GM23338 (cell line): ENCODE data around the gene B3GALT2. TPM values are rescaled to one million over a fixed set of nuclear protein-coding genes. Genes with fewer than 3 reads are reported as not detected.

Experiments used
- ATAC-seq: fragments of 200-7000 bp; cut with Tn5 transposase; 3 replicates; pipeline ENCODE4 v1.9.1; 2020
- DNase-seq: peaks from one replicate; pipeline ENCODE4 v3.0.0-alpha.2; 2015; ENCODE audit warnings: low spot score
- H2AFZ ChIP-seq: fragments of 200-600 bp; sonication (generic); 2 replicates; pipeline ENCODE4 v1.8.0; 2016; ENCODE audit warnings: antibody characterized with exemption, mild to moderate bottlenecking, moderate library complexity
- H3F3A ChIP-seq: fragments of 200-600 bp; sonication (generic); replicated peaks from 2 replicates; pipeline ENCODE4 v1.8.0; 2017; ENCODE audit warnings: antibody characterized with exemption, mixed run types, low read depth
- H3K27ac ChIP-seq: fragments of 200-600 bp; sonication (generic); 2 replicates; pipeline ENCODE4 v1.6.1; 2016; ENCODE audit warnings: low read depth
- H3K27me3 ChIP-seq: fragments of 200-600 bp; sonication (generic); 2 replicates; pipeline ENCODE4 v1.8.0; 2016; ENCODE audit warnings: mild to moderate bottlenecking, mixed run types, moderate library complexity; ENCODE audit not compliant: insufficient read depth
- H3K36me3 ChIP-seq: fragments of 200-600 bp; sonication (generic); 2 replicates; pipeline ENCODE4 v1.8.0; 2016; ENCODE audit warnings: mild to moderate bottlenecking; ENCODE audit not compliant: insufficient read depth
- H3K4me1 ChIP-seq: fragments of 200-600 bp; sonication (generic); 2 replicates; pipeline ENCODE4 v1.8.0; 2016; ENCODE audit warnings: mild to moderate bottlenecking, moderate library complexity; ENCODE audit not compliant: insufficient read depth
- H3K4me2 ChIP-seq: fragments of 200-600 bp; sonication (generic); 2 replicates; pipeline ENCODE4 v1.7.1; 2017; ENCODE audit warnings: mixed run types
- H3K4me3 ChIP-seq: fragments of 200-600 bp; sonication (generic); 2 replicates; pipeline ENCODE4 v1.6.1; 2016; ENCODE audit warnings: mixed run types
- H3K79me2 ChIP-seq: fragments of 200-600 bp; sonication (generic); replicated peaks from 2 replicates; pipeline ENCODE4 v1.8.0; 2017; ENCODE audit warnings: mild to moderate bottlenecking; ENCODE audit not compliant: insufficient read depth
- H3K9me2 ChIP-seq: fragments of 200-600 bp; sonication (generic); 2 replicates; pipeline ENCODE4 v1.8.0; 2017; ENCODE audit not compliant: insufficient read depth
- H4K20me1 ChIP-seq: fragments of 200-600 bp; sonication (generic); replicated peaks from 2 replicates; pipeline ENCODE4 v1.8.0; 2017; ENCODE audit warnings: mild to moderate bottlenecking; ENCODE audit not compliant: insufficient read depth
- H3K27ac Mint-ChIP-seq: 2 replicates; pipeline ENCODE4 v1.8.0; 2020; ENCODE audit warnings: inconsistent platforms, mild to moderate bottlenecking, moderate library complexity, mixed read lengths
- H3K27me3 Mint-ChIP-seq: 3 replicates; pipeline ENCODE4 v1.8.0; 2022; ENCODE audit warnings: low read depth, mild to moderate bottlenecking, moderate library complexity, mixed read lengths, inconsistent platforms; ENCODE audit not compliant: insufficient read depth, poor library complexity
- H3K36me3 Mint-ChIP-seq: 3 replicates; pipeline ENCODE4 v1.8.0; 2021; ENCODE audit warnings: low read depth, mild to moderate bottlenecking, inconsistent platforms, moderate library complexity, mixed read lengths
- H3K4me1 Mint-ChIP-seq: 3 replicates; pipeline ENCODE4 v1.8.0; 2020; ENCODE audit warnings: mild to moderate bottlenecking, inconsistent platforms, mixed read lengths
- H3K4me3 Mint-ChIP-seq: 3 replicates; pipeline ENCODE4 v1.8.0; 2021; ENCODE audit warnings: moderate library complexity, mild to moderate bottlenecking, inconsistent platforms, mixed read lengths
- H3K9me3 Mint-ChIP-seq: 3 replicates; pipeline ENCODE4 v1.8.0; 2020; ENCODE audit warnings: moderate library complexity, mild to moderate bottlenecking, inconsistent platforms, mixed read lengths
- EZH2phosphoT487 ChIP-seq: fragments of 200-600 bp; sonication (generic); IDR thresholded peaks from one replicate; pipeline ENCODE4 v1.8.1; 2018; ENCODE audit warnings: antibody characterized with exemption; ENCODE audit not compliant: unreplicated experiment
- NANOG ChIP-seq: IDR thresholded peaks from 2 replicates; pipeline ENCODE4 v1.6.1; 2016; ENCODE audit warnings: antibody characterized with exemption, borderline replicate concordance
- POLR2AphosphoS5 ChIP-seq: IDR thresholded peaks from 2 replicates; pipeline ENCODE4 v1.6.1; 2016; ENCODE audit warnings: antibody characterized with exemption, low read depth
- STAT1 ChIP-seq: IDR thresholded peaks from one replicate; pipeline ENCODE4 v1.6.1; 2016; ENCODE audit warnings: antibody characterized with exemption; ENCODE audit not compliant: unreplicated experiment
- ZNF114 ChIP-seq: fragments of 250-450 bp; sonication (Bioruptor Pico); IDR thresholded peaks from 2 replicates; pipeline ENCODE4 v1.5.0; 2020; ENCODE audit warnings: mild to moderate bottlenecking, moderate library complexity
- ZNF331 ChIP-seq: fragments of 250-450 bp; sonication (Bioruptor Pico); IDR thresholded peaks from 2 replicates; pipeline ENCODE4 v1.5.0; 2020; ENCODE audit warnings: low read depth, mild to moderate bottlenecking, moderate library complexity
- polyA plus RNA-seq: library from polyadenylated mRNA; unstranded; fragments of >200 nt; fragmentation: Nextera tagmentation; extraction: Ambion mirVana; gene quantifications from 2 replicates; pipeline ENCODE4 v1.2.1, GENCODE V29; 2016
- total RNA-seq: library from RNA; depleted of rRNA; stranded (reverse); fragments of >200 nt; shearing (Covaris generic); gene quantifications from 2 replicates; pipeline ENCODE4 v1.2.3, GENCODE V29; 2014
- TF ChIP-seq, protein P1 (sequence below), 2 experiments: fragments of 200-600 bp in 1 of 2; sonication (generic) in 1 of 2; conservative IDR thresholded peaks; 2 replicates each; pipeline versions ENCODE4 v1.5.1 to v1.6.1; 2016 to 2017; ENCODE audit warnings: antibody characterized with exemption in 2 of 2, low read depth in 2 of 2, mild to moderate bottlenecking in 2 of 2, moderate library complexity in 1 of 2
- TF ChIP-seq, protein P2 (sequence below): IDR thresholded peaks from 2 replicates; pipeline ENCODE4 v1.6.1; 2016; ENCODE audit warnings: antibody characterized with exemption
- TF ChIP-seq, protein P3 (sequence below): IDR thresholded peaks from one replicate; pipeline ENCODE4 v1.6.1; 2018; ENCODE audit warnings: antibody characterized with exemption; ENCODE audit not compliant: unreplicated experiment

B3GALT2 gene
- total and polyA plus RNA-seq, 2 experiments from 2014 or later, result 1.2 TPM; not detected in 1

DNA sequence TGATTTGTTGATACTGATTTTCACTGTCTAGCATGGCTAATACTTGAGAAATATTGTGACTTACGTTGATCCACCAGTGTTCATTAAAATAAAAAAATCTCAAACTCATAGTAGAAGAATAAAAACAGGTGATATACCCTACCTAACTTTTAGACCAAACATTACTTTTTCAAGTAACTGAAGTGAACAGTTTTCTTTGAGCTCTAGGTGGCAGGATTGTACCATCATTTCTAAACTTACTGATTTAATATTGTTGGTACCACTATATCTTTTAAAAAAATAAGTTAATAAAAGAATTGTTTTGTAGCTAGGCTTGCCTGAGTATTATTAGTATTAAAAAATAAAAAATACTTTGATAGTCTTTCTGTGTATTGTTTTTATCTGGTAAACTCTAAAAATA lies 43.1 kb downstream of the B3GALT2 start:
- Histone ChIP-seq H3K9me2 (no peaks in the 10 kb centered on the region), H3K4me3 (no peak overlapping the region), H3F3A (no peaks in the 10 kb centered on the region), H3K36me3 (peaks cover 13% of the 10 kb centered on the region; the same call in 1 of the 2 replicates), H3K79me2 (peaks cover 20% of the 10 kb centered on the region; the same call in 1 of the 2 replicates), H3K27me3 (no peaks in the 10 kb centered on the region), H3K4me1 (peaks cover 4% of the 10 kb centered on the region), H3K27ac (no peak overlapping the region), H3K4me2 (no peak overlapping the region), H2AFZ (no peak overlapping the region), H4K20me1 (peaks cover 3% of the 10 kb centered on the region)
- no peak for DNase-seq
- H3K4me1 Mint-ChIP-seq, result peaks cover 20% of the 10 kb centered on the region; the same call in 2 of the 3 replicates
- H3K27me3 Mint-ChIP-seq, result no peaks in the 10 kb centered on the region
- no peak for TF ChIP-seq NANOG
- TF ChIP-seq, protein P1, sequence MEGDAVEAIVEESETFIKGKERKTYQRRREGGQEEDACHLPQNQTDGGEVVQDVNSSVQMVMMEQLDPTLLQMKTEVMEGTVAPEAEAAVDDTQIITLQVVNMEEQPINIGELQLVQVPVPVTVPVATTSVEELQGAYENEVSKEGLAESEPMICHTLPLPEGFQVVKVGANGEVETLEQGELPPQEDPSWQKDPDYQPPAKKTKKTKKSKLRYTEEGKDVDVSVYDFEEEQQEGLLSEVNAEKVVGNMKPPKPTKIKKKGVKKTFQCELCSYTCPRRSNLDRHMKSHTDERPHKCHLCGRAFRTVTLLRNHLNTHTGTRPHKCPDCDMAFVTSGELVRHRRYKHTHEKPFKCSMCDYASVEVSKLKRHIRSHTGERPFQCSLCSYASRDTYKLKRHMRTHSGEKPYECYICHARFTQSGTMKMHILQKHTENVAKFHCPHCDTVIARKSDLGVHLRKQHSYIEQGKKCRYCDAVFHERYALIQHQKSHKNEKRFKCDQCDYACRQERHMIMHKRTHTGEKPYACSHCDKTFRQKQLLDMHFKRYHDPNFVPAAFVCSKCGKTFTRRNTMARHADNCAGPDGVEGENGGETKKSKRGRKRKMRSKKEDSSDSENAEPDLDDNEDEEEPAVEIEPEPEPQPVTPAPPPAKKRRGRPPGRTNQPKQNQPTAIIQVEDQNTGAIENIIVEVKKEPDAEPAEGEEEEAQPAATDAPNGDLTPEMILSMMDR (conservative IDR thresholded peaks at IDR 0.05; ENCODE audit: low read depth in 2 of 2), result peak in 1 of 2 experiments; percentile 49; a peak in 3 of 4 replicates
- H3K4me3 Mint-ChIP-seq, result no peak overlapping the region
- H3K9me3 Mint-ChIP-seq, result no peaks in the 10 kb centered on the region
- no peak for ATAC-seq
- no peak overlapping the region for H3K27ac Mint-ChIP-seq
- H3K36me3 Mint-ChIP-seq, result peaks cover 53% of the 10 kb centered on the region

DNA sequence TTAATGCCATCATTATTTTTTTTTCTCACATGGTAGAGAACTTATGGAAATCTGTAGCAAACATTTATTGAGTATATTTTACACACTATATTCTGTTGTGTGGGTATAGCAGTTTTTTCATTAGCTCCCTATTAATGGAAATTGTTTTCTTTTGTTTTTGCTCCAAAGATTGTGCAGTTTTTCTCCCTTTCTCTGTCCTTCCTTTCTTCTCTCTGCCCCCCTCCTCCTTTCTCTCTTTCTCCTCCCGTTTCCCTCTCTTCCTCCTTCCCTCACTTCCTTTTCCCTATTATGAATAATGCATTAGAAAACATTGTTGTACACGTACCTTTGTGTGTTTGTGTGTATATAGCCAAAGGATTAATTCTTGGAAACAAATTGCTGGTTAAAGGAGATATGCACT lies 44.0 kb downstream of the B3GALT2 start:
- no peak overlapping the region for H3K4me2 ChIP-seq
- Mint-ChIP-seq H3K4me3 (no peak overlapping the region), H3K9me3 (no peaks in the 10 kb centered on the region), H3K4me1 (peaks cover 20% of the 10 kb centered on the region; the same call in 2 of the 3 replicates), H3K36me3 (peaks cover 55% of the 10 kb centered on the region), H3K27ac (peak overlapping the region; percentile 57; the same call in 1 of the 2 replicates), H3K27me3 (no peaks in the 10 kb centered on the region)
- peaks cover 28% of the 10 kb centered on the region; the same call in 1 of the 2 replicates for H3K79me2 ChIP-seq
- H2AFZ ChIP-seq, result no peak overlapping the region
- H3K4me1 ChIP-seq, result peaks cover 4% of the 10 kb centered on the region
- H3F3A ChIP-seq, result no peaks in the 10 kb centered on the region
- no peaks in the 10 kb centered on the region for H3K27me3 ChIP-seq
- no peak overlapping the region for H3K4me3 ChIP-seq
- no peak for DNase-seq
- peaks cover 14% of the 10 kb centered on the region; the same call in 1 of the 2 replicates for H3K36me3 ChIP-seq
- no peak overlapping the region for H3K27ac ChIP-seq
- no peak for TF ChIP-seq ZNF331 (CRISPR knock-in tag)
- TF ChIP-seq, protein P2, sequence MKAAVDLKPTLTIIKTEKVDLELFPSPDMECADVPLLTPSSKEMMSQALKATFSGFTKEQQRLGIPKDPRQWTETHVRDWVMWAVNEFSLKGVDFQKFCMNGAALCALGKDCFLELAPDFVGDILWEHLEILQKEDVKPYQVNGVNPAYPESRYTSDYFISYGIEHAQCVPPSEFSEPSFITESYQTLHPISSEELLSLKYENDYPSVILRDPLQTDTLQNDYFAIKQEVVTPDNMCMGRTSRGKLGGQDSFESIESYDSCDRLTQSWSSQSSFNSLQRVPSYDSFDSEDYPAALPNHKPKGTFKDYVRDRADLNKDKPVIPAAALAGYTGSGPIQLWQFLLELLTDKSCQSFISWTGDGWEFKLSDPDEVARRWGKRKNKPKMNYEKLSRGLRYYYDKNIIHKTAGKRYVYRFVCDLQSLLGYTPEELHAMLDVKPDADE, result no peak
- TF ChIP-seq, protein P3, sequence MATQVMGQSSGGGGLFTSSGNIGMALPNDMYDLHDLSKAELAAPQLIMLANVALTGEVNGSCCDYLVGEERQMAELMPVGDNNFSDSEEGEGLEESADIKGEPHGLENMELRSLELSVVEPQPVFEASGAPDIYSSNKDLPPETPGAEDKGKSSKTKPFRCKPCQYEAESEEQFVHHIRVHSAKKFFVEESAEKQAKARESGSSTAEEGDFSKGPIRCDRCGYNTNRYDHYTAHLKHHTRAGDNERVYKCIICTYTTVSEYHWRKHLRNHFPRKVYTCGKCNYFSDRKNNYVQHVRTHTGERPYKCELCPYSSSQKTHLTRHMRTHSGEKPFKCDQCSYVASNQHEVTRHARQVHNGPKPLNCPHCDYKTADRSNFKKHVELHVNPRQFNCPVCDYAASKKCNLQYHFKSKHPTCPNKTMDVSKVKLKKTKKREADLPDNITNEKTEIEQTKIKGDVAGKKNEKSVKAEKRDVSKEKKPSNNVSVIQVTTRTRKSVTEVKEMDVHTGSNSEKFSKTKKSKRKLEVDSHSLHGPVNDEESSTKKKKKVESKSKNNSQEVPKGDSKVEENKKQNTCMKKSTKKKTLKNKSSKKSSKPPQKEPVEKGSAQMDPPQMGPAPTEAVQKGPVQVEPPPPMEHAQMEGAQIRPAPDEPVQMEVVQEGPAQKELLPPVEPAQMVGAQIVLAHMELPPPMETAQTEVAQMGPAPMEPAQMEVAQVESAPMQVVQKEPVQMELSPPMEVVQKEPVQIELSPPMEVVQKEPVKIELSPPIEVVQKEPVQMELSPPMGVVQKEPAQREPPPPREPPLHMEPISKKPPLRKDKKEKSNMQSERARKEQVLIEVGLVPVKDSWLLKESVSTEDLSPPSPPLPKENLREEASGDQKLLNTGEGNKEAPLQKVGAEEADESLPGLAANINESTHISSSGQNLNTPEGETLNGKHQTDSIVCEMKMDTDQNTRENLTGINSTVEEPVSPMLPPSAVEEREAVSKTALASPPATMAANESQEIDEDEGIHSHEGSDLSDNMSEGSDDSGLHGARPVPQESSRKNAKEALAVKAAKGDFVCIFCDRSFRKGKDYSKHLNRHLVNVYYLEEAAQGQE, result no peak
- no peak for TF ChIP-seq POLR2AphosphoS5
- no peak for TF ChIP-seq EZH2phosphoT487
- no peak for TF ChIP-seq ZNF114
- no peak for TF ChIP-seq STAT1
- H4K20me1 ChIP-seq, result peaks cover 3% of the 10 kb centered on the region
- no peak for ATAC-seq
- no peaks in the 10 kb centered on the region for H3K9me2 ChIP-seq
